CD4-positive, alpha-beta T cell treated with Interleukin-17A for 1 hour (primary cell): ENCODE data around the gene RPL11.
A peak's percentile ranks its signal among the peaks of the same experiment; 100 is the strongest.
"Not testable (repeated sequence)": the region's sequence is repeated elsewhere in the genome, so short reads cannot be mapped to it uniquely, and the experiment has no call there.

Experiments
- DNase-seq: peaks from one replicate; pipeline ENCODE4 v3.0.0-alpha.2; 2020

Gene RPL11

GRCh38 chr1:23691499-23692307, at the start of gene RPL11:
RPL11 (plus strand) TSS chr1:23691806; CDS start chr1:23691824, 18 bp downstream.
- peak; percentile 92 for DNase-seq

GRCh38 chr1:23643736-23644554, 47.7 kb upstream of the RPL11 start:
- no peak for DNase-seq

GRCh38 chr1:23644555-23644866, 47.1 kb upstream of the RPL11 start:
- no peak for DNase-seq

- no peak for DNase-seq
These were observed 46.3 kb upstream of the RPL11 start for GRCh38 chr1:23645338-23645737.

- no peak for DNase-seq
These were observed 45.5 kb upstream of the RPL11 start for GRCh38 chr1:23646091-23646490.

GRCh38 chr1:23646541-23646940, 45.1 kb upstream of the RPL11 start:
- no peak for DNase-seq

GRCh38 chr1:23648576-23648975, 43.0 kb upstream of the RPL11 start:
- DNase-seq: no peak

- DNase-seq: not testable (repeated sequence)
These were observed 42.4 kb upstream of the RPL11 start for GRCh38 chr1:23649157-23649556.

GRCh38 chr1:23650344-23650990, 41.1 kb upstream of the RPL11 start:
- no peak for DNase-seq

GRCh38 chr1:23651069-23651808, 40.4 kb upstream of the RPL11 start:
- no peak for DNase-seq

GRCh38 chr1:23657659-23658275, 33.8 kb upstream of the RPL11 start:
- DNase-seq: peak; percentile 21

- DNase-seq: no peak
These were observed 30.9 kb upstream of the RPL11 start for GRCh38 chr1:23660671-23661070.

- no peak for DNase-seq
These were observed 29.7 kb upstream of the RPL11 start for GRCh38 chr1:23661887-23662286.

- peak; percentile 12 for DNase-seq
These were observed 26.5 kb upstream of the RPL11 start for GRCh38 chr1:23664837-23665795.

- DNase-seq: no peak
These were observed 24.2 kb upstream of the RPL11 start for GRCh38 chr1:23667411-23667810.

GRCh38 chr1:23670709-23671108, 20.9 kb upstream of the RPL11 start:
- no peak for DNase-seq

GRCh38 chr1:23673086-23673813, 18.4 kb upstream of the RPL11 start:
- DNase-seq: no peak

GRCh38 chr1:23679815-23680214, 11.8 kb upstream of the RPL11 start:
- DNase-seq: no peak

- no peak for DNase-seq
These were observed 8.7 kb upstream of the RPL11 start for GRCh38 chr1:23682946-23683345.

- DNase-seq: no peak
These were observed 7.2 kb upstream of the RPL11 start for GRCh38 chr1:23684415-23684814.

- not testable (repeated sequence) for DNase-seq
These were observed 6.4 kb upstream of the RPL11 start for GRCh38 chr1:23685197-23685596.
